Erythroblast (primary cell): ENCODE results near the gene MMAA.
"Not testable (repeated sequence)": the region's sequence is repeated elsewhere in the genome, so short reads cannot be mapped to it uniquely, and the experiment has no call there.

Experiments
- DNase-seq, 2 experiments: peaks; one replicate each; lab custom pipeline; 2025; lab: John Stamatoyannopoulos, UW
- GATA1 ChIP-seq: IDR thresholded peaks from 2 replicates; pipeline ENCODE4 v1.6.1; 2011; ENCODE audit warnings: low read depth, mild to moderate bottlenecking, control low read depth, low read length, moderate library complexity
- POLR2A ChIP-seq: IDR thresholded peaks from 2 replicates; pipeline ENCODE4 v1.6.1; 2011; ENCODE audit warnings: mild to moderate bottlenecking, low read length

Gene MMAA

GRCh38 chr4:145665773-145666172 is 46.6 kb downstream of the MMAA start:
- TF ChIP-seq GATA1 (no peak), POLR2A (no peak)
- no peak for DNase-seq

- DNase-seq: no peak
- TF ChIP-seq POLR2A (no peak), GATA1 (no peak)
These were observed 51.2 kb downstream of the MMAA start for GRCh38 chr4:145670422-145670821.

GRCh38 chr4:145679520-145679919 is 60.3 kb downstream of the MMAA start:
- TF ChIP-seq GATA1 (no peak), POLR2A (no peak)
- no peak for DNase-seq

GRCh38 chr4:145679991-145680455 is 60.8 kb downstream of the MMAA start, which contains the start of gene C4orf51:
C4orf51 (plus strand) TSS chr4:145680146; CDS start chr4:145680204, 58 bp downstream.
- TF ChIP-seq POLR2A (no peak), GATA1 (no peak)
- no peak for DNase-seq

GRCh38 chr4:145680902-145681301 is 61.7 kb downstream of the MMAA start:
- no peak for DNase-seq
- TF ChIP-seq GATA1 (no peak), POLR2A (no peak)

GRCh38 chr4:145681518-145681917 is 62.3 kb downstream of the MMAA start:
- DNase-seq: no peak
- TF ChIP-seq POLR2A: no peak

- DNase-seq: no peak
- no peak for TF ChIP-seq GATA1
- no peak for TF ChIP-seq POLR2A
These were observed 62.8 kb downstream of the MMAA start for GRCh38 chr4:145681956-145682355.

- DNase-seq: no peak
- TF ChIP-seq POLR2A: no peak
- no peak for TF ChIP-seq GATA1
These were observed 67.8 kb downstream of the MMAA start for GRCh38 chr4:145686991-145687390.

GRCh38 chr4:145690610-145691009 is 71.4 kb downstream of the MMAA start:
- no peak for DNase-seq
- no peak for TF ChIP-seq POLR2A
- TF ChIP-seq GATA1: no peak

GRCh38 chr4:145691416-145691815 is 72.2 kb downstream of the MMAA start:
- DNase-seq: not testable (repeated sequence)

GRCh38 chr4:145694929-145695328 is 75.7 kb downstream of the MMAA start:
- DNase-seq: no peak
- TF ChIP-seq POLR2A (no peak), GATA1 (no peak)

- no peak for DNase-seq
- TF ChIP-seq POLR2A: no peak
- no peak for TF ChIP-seq GATA1
These were observed 78.1 kb downstream of the MMAA start for GRCh38 chr4:145697332-145697731.

- TF ChIP-seq GATA1 (no peak), POLR2A (no peak)
- DNase-seq: no peak
These were observed 79.3 kb downstream of the MMAA start for GRCh38 chr4:145698507-145698906.

GRCh38 chr4:145703850-145704497 is 84.8 kb downstream of the MMAA start:
- TF ChIP-seq POLR2A: no peak
- no peak for TF ChIP-seq GATA1
- no peak for DNase-seq

GRCh38 chr4:145709336-145709735 is 90.2 kb downstream of the MMAA start:
- TF ChIP-seq POLR2A: no peak
- TF ChIP-seq GATA1: no peak

More at GRCh38 chr4:145709336-145709735, 90.2 kb downstream of the MMAA start:
- no peak for DNase-seq
